Measurements from ENCODE around the gene CDK14.

- TF ChIP-seq POLR2AphosphoS5 (IDR thresholded peaks at IDR 0.05): no peak
- TF ChIP-seq POLR2A (IDR thresholded peaks at IDR 0.05): no peak
- TF ChIP-seq, protein P1, sequence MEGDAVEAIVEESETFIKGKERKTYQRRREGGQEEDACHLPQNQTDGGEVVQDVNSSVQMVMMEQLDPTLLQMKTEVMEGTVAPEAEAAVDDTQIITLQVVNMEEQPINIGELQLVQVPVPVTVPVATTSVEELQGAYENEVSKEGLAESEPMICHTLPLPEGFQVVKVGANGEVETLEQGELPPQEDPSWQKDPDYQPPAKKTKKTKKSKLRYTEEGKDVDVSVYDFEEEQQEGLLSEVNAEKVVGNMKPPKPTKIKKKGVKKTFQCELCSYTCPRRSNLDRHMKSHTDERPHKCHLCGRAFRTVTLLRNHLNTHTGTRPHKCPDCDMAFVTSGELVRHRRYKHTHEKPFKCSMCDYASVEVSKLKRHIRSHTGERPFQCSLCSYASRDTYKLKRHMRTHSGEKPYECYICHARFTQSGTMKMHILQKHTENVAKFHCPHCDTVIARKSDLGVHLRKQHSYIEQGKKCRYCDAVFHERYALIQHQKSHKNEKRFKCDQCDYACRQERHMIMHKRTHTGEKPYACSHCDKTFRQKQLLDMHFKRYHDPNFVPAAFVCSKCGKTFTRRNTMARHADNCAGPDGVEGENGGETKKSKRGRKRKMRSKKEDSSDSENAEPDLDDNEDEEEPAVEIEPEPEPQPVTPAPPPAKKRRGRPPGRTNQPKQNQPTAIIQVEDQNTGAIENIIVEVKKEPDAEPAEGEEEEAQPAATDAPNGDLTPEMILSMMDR (IDR thresholded peaks at IDR 0.05): no peak
Measured at GRCh38 chr7:90570373-90570959, 25.7 kb upstream of the CDK14 start.
